Activated naive CD4-positive, alpha-beta T cell treated with anti-CD3 and anti-CD28 coated beads, Interleukin-2, amount 10 ng/mL, durations not matched to agents 5 hours and 36 hours (primary cell): ENCODE data around the gene PPP3CB. TPM values are rescaled to one million over a fixed set of nuclear protein-coding genes. Genes with fewer than 3 reads are reported as not detected.

ENCODE experiments used
- total RNA-seq, 2 experiments: library from RNA; stranded (reverse); gene quantifications; one replicate each; pipeline ENCODE4 v1.2.3, GENCODE V29; 2021

PPP3CB gene
- 10 to 100 TPM; 40.6 to 43.2 TPM for total RNA-seq

GRCh38 chr10:73495884-73496674 lies at the start of gene PPP3CB:
PPP3CB (minus strand) TSS chr10:73496024; CDS start chr10:73495889, 135 bp downstream.

GRCh38 chr10:73433538-73433867 lies 62.3 kb downstream of the PPP3CB start, which contains the start of gene MSS51:
MSS51 (minus strand) TSS chr10:73433561; CDS start chr10:73428284, 5,277 bp downstream.

DNA sequence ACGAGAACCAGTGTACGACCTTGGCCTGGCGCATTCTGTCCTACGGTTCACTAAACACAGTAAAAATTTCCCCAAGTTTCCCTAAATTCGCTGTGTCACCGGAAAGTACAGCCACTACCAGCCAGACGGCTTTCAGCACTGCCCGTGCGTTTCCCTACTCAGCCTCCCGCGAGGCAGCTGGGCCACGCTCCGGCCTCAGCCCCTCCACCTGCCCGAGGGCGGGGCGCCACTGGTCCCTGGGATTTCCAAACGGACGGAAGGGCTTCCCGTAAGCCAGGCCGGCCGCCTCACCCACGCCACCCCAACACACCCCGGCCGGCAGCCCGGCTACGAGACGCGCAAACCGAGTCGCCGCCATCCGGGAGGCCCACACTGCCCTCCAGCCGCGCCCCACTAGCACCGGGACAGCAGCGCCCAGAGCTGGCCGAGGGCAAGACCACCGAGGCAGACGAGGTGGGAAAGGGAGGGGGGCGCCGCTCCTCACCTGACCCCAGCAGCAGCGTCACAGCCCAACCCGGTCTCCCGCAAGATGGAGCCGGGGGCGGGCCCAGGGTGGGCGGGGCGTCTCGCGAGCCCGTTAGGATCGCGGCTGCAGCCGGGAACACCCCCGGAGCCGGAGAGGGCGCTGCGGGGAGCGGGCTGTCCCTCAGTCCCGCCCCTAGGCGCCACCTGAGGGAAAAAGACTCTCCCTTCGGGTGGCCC lies 82.1 kb downstream of the PPP3CB start, which contains the start of gene ANXA7:
TSS of gene ANXA7 (minus strand) at position 531 of the 702 bp plus-strand sequence. CDS start 13,202 bp downstream, outside the sequence.

Other genes starting within 250 kb of the PPP3CB start
- gene DNAJC9, start 248.8 kb downstream of the PPP3CB start, total RNA-seq = 10 to 100 TPM; 42.7 to 43.8 TPM
- 10 to 100 TPM; 73.2 to 74.2 TPM for gene MRPS16, start 243.4 kb downstream of the PPP3CB start, total RNA-seq
- under 1 TPM; 0.71 to 0.72 TPM for gene CFAP70, start 137.2 kb downstream of the PPP3CB start, total RNA-seq
- gene ANXA7, start 82.0 kb downstream of the PPP3CB start, total RNA-seq = 10 to 100 TPM; 82.9 to 84.8 TPM
- gene MSS51, start 62.5 kb downstream of the PPP3CB start, total RNA-seq = 1 to 10 TPM; 2.9 TPM
- 1 to 10 TPM; 1.9 to 3.3 TPM for gene USP54, start 95.3 kb upstream of the PPP3CB start, total RNA-seq
- gene MYOZ1, start 145.4 kb upstream of the PPP3CB start, total RNA-seq = not detected
- gene SYNPO2L, start 160.0 kb upstream of the PPP3CB start, total RNA-seq = not detected
- 10 to 100 TPM in 1 of 2 experiments, 1 to 10 TPM in 1; 9.0 to 10.9 TPM for gene AGAP5, start 202.1 kb upstream of the PPP3CB start, total RNA-seq
- 10 to 100 TPM; 91.5 to 92.3 TPM for gene SEC24C, start 248.3 kb upstream of the PPP3CB start, total RNA-seq